ENCODE measurements around the gene KIF7. TPM values are rescaled to one million over a fixed set of nuclear protein-coding genes. Genes with fewer than 3 reads are reported as not detected.

Gene KIF7
- total and polyA plus RNA-seq, 12 donors: 1.6 to 8.2 (median 5.3) TPM

GRCh38 chr15:89614164-89614563, 41.1 kb downstream of the KIF7 start:
- H3K27me3 ChIP-seq: no peaks in the 10 kb centered on the region
- no peak for DNase-seq
- H3K4me3 ChIP-seq: no peak overlapping the region
- no peak overlapping the region for H3K27ac ChIP-seq
- H3K4me1 ChIP-seq (replicated peaks in 1 of 2): no peaks in the 10 kb centered on the region
- H3K9me3 ChIP-seq (replicated peaks in 1 of 3): no peaks in the 10 kb centered on the region
- no peak for TF ChIP-seq CTCF (IDR thresholded peaks at IDR 0.05)
- no peak for TF ChIP-seq POLR2A (IDR thresholded peaks at IDR 0.05)
- intact Hi-C loops (cut with DNase I): no loop called here
- H3K36me3 ChIP-seq (replicated peaks in 1 of 2): no peaks in the 10 kb centered on the region
- 92 to 100% (median 97%) methylated on average over 1 of the region's 1 CpG for WGBS, 4 donors

GRCh38 chr15:89613031-89613430, 42.2 kb downstream of the KIF7 start:
- no peaks in the 10 kb centered on the region for H3K27me3 ChIP-seq
- no peak overlapping the region for H3K4me3 ChIP-seq
- no peaks in the 10 kb centered on the region for H3K36me3 ChIP-seq (replicated peaks in 1 of 2)
- no peaks in the 10 kb centered on the region for H3K9me3 ChIP-seq (replicated peaks in 1 of 3)
- intact Hi-C loops (cut with DNase I): no loop called here
- 90 to 97% (median 96%) methylated on average over 2 of the region's 2 CpGs for WGBS, 4 donors
- TF ChIP-seq CTCF (IDR thresholded peaks at IDR 0.05): no peak
- H3K27ac ChIP-seq: no peak overlapping the region
- no peak for DNase-seq
- H3K4me1 ChIP-seq (replicated peaks in 1 of 2): no peaks in the 10 kb centered on the region

DNA sequence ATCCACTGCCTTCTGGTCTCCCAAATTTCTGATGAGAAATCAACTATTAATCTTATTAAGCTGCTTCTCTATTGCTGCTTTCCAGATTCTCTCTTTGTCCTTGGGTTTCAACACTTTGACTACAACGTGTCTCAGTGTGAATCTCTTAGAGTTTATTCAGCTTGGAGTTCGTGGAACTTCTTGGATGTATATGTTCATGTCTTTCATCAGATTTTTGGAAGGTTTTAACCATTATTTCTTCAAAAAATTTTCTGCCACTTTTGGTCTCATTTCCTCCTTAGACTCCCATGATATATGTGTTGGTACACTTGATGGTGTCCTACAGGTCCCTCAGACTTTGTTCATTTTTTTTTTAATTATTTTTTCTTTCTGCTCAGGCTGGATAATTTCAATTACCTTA, 44.0 kb downstream of the KIF7 start:
- no peak overlapping the region for H3K27ac ChIP-seq
- no peaks in the 10 kb centered on the region for H3K27me3 ChIP-seq
- no peak for DNase-seq
- H3K4me1 ChIP-seq (replicated peaks in 1 of 2): no peaks in the 10 kb centered on the region
- intact Hi-C loops (cut with DNase I): no loop called here
- H3K36me3 ChIP-seq (replicated peaks in 1 of 2): no peaks in the 10 kb centered on the region
- H3K9me3 ChIP-seq (replicated peaks in 1 of 3): no peaks in the 10 kb centered on the region
- no peak overlapping the region for H3K4me3 ChIP-seq
- 93 to 98% (median 96%) methylated on average over 2 of the region's 2 CpGs for WGBS, 4 donors
- TF ChIP-seq CTCF (IDR thresholded peaks at IDR 0.05) (no peak), POLR2A (IDR thresholded peaks at IDR 0.05) (no peak)

- no peaks in the 10 kb centered on the region for H3K9me3 ChIP-seq (replicated peaks in 1 of 3)
- intact Hi-C loops (cut with DNase I): no loop called here
- no peak overlapping the region for H3K27ac ChIP-seq
- WGBS, 4 donors: 58 to 70% (median 67%) methylated on average over 4 of the region's 4 CpGs
- no peaks in the 10 kb centered on the region for H3K27me3 ChIP-seq
- no peak for TF ChIP-seq POLR2A (IDR thresholded peaks at IDR 0.05)
- no peak for TF ChIP-seq CTCF (IDR thresholded peaks at IDR 0.05)
- DNase-seq: no peak
- H3K36me3 ChIP-seq (replicated peaks in 1 of 2): no peaks in the 10 kb centered on the region
- no peak overlapping the region for H3K4me3 ChIP-seq
- H3K4me1 ChIP-seq (replicated peaks in 1 of 2): no peaks in the 10 kb centered on the region
Measured at GRCh38 chr15:89599021-89599420, 56.2 kb downstream of the KIF7 start.

Measured in adrenal gland (tissue), 12 donors.